ENCODE results near the gene STAMBP.

Gene STAMBP

GRCh38 chr2:73906847-73907505 is 78.2 kb downstream of the STAMBP start:
- no peak for DNase-seq (ENCODE audit: low spot score)

- DNase-seq (ENCODE audit: low spot score) = peak; percentile 70
These were observed 79.2 kb downstream of the STAMBP start for GRCh38 chr2:73907840-73908452.

GRCh38 chr2:73908689-73909652 is 80.2 kb downstream of the STAMBP start:
- DNase-seq (ENCODE audit: low spot score) = no peak

- DNase-seq (ENCODE audit: low spot score) = no peak
These were observed 82.2 kb downstream of the STAMBP start for GRCh38 chr2:73910873-73911547.

- no peak for DNase-seq (ENCODE audit: low spot score)
These were observed 82.9 kb downstream of the STAMBP start for GRCh38 chr2:73911548-73912208.

GRCh38 chr2:73913414-73914054 is 84.8 kb downstream of the STAMBP start:
- DNase-seq (ENCODE audit: low spot score) = no peak

- no peak for DNase-seq (ENCODE audit: low spot score)
These were observed 85.9 kb downstream of the STAMBP start for GRCh38 chr2:73914667-73915066.

GRCh38 chr2:73915437-73915993 is 86.8 kb downstream of the STAMBP start:
- DNase-seq (ENCODE audit: low spot score) = no peak

GRCh38 chr2:73916666-73917065 is 87.9 kb downstream of the STAMBP start:
- DNase-seq (ENCODE audit: low spot score) = no peak

GRCh38 chr2:73917296-73917695 is 88.5 kb downstream of the STAMBP start:
- DNase-seq (ENCODE audit: low spot score) = no peak

- no peak for DNase-seq (ENCODE audit: low spot score)
These were observed 89.0 kb downstream of the STAMBP start for GRCh38 chr2:73917696-73918207.

GRCh38 chr2:73918856-73919255 is 90.1 kb downstream of the STAMBP start:
- DNase-seq (ENCODE audit: low spot score) = no peak

- DNase-seq (ENCODE audit: low spot score) = no peak
These were observed 91.0 kb downstream of the STAMBP start for GRCh38 chr2:73919596-73920228.

GRCh38 chr2:73920577-73921545 is 92.1 kb downstream of the STAMBP start:
- DNase-seq (ENCODE audit: low spot score) = peak; percentile 48

GRCh38 chr2:73921581-73921980 is 92.8 kb downstream of the STAMBP start:
- DNase-seq (ENCODE audit: low spot score) = no peak

GRCh38 chr2:73922681-73923080 is 93.9 kb downstream of the STAMBP start:
- DNase-seq (ENCODE audit: low spot score) = no peak
